Measurements from ENCODE around the gene KCTD7. TPM values are rescaled to one million over a fixed set of nuclear protein-coding genes. Genes with fewer than 3 reads are reported as not detected.

Gene KCTD7
- total and polyA plus RNA-seq, 2 of the 13 experiments (the other 11 are each of a cell fraction or from before 2014, with no cell fraction given) = 7.3 to 13.5 TPM

DNA sequence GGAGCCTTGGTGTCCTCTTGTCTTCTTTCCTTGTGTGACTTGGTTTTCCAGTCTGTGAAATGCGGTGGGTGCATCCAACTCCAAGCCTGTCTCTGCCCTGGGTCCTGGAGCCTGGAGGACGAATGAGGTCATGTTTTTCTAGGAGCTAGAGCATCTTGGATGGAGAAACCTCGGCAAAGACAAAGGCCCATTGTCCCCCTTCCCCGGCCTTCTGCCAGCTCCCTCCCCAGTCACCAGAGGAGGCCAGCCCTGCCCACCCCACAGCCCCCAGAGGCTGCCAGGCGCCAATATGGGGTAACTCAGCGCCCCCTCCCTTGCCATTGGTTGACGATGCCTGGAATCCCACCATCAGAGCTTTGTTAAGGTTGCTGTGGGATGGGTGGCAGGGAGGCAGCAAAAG lies 40.4 kb downstream of the KCTD7 start:
- Histone ChIP-seq H3K27me3 (ENCODE audit: control insufficient read depth in 1 of 2, insufficient read depth in 2 of 2, low read length in 2 of 2) (no peaks in the 10 kb centered on the region), H3K4me3 (replicated peaks in 1 of 3; ENCODE audit: insufficient read depth in 1 of 3, low read depth in 2 of 3, low read length in 3 of 3) (no peak overlapping the region), H4K20me1 (ENCODE audit: insufficient read depth, low read length) (no peaks in the 10 kb centered on the region; the same call in 1 of the 2 replicates), H3K4me2 (ENCODE audit: low read depth, low read length) (no peak overlapping the region; the same call in 1 of the 2 replicates), H2AFZ (ENCODE audit: low read length) (no peak overlapping the region), H3K27ac (ENCODE audit: extremely low read length, insufficient read depth, low read length) (peak overlapping the region; percentile 45), H3K79me2 (ENCODE audit: insufficient read depth, low read length) (peaks cover 18% of the 10 kb centered on the region), H3K9ac (ENCODE audit: insufficient read depth, low read depth, low read length) (no peak overlapping the region), H3K9me3 (ENCODE audit: low read length) (no peaks in the 10 kb centered on the region), H3K36me3 (replicated peaks in 1 of 2; ENCODE audit: control insufficient read depth in 1 of 2, insufficient read depth in 2 of 2, low read length in 2 of 2) (peaks cover 0 to 3% of the 10 kb centered on the region in 2 experiments; a peak in 1 of 5 replicates), H3K4me1 (ENCODE audit: insufficient read depth, low read length) (peaks cover 33% of the 10 kb centered on the region)
- 62% methylated on average over 4 of the region's 7 CpGs for WGBS (ENCODE audit: low lambda C conversion rate)
- POLR2A ChIA-PET = interaction anchor here (1.0 to 1.9 kb wide), 6 partner anchors 8 to 71 kb away, joined by 3 to 13 read pairs (median 4); partner anchors contain the start of genes KCTD7 and RABGEF1
- in situ Hi-C loops (cut with HindIII; ENCODE audit: extremely low pct_ligation_motif_present, low pct_unique_long_range_greater_than_20kb) = no loop called here
- TF ChIP-seq LCORL (IDR thresholded peaks at IDR 0.05) (no peak), LCORL (CRISPR knock-in tag; IDR thresholded peaks at IDR 0.05) (no peak), HNRNPL (IDR thresholded peaks at IDR 0.05; ENCODE audit: low read depth, low read length) (0 out of 2 replicates have a peak, but pooled peaks have one; percentile 58)
- TF ChIP-seq, protein P1, sequence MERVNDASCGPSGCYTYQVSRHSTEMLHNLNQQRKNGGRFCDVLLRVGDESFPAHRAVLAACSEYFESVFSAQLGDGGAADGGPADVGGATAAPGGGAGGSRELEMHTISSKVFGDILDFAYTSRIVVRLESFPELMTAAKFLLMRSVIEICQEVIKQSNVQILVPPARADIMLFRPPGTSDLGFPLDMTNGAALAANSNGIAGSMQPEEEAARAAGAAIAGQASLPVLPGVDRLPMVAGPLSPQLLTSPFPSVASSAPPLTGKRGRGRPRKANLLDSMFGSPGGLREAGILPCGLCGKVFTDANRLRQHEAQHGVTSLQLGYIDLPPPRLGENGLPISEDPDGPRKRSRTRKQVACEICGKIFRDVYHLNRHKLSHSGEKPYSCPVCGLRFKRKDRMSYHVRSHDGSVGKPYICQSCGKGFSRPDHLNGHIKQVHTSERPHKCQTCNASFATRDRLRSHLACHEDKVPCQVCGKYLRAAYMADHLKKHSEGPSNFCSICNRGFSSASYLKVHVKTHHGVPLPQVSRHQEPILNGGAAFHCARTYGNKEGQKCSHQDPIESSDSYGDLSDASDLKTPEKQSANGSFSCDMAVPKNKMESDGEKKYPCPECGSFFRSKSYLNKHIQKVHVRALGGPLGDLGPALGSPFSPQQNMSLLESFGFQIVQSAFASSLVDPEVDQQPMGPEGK (CRISPR knock-in tag; IDR thresholded peaks at IDR 0.05) = peak; percentile 68
- TF ChIP-seq, protein P2, sequence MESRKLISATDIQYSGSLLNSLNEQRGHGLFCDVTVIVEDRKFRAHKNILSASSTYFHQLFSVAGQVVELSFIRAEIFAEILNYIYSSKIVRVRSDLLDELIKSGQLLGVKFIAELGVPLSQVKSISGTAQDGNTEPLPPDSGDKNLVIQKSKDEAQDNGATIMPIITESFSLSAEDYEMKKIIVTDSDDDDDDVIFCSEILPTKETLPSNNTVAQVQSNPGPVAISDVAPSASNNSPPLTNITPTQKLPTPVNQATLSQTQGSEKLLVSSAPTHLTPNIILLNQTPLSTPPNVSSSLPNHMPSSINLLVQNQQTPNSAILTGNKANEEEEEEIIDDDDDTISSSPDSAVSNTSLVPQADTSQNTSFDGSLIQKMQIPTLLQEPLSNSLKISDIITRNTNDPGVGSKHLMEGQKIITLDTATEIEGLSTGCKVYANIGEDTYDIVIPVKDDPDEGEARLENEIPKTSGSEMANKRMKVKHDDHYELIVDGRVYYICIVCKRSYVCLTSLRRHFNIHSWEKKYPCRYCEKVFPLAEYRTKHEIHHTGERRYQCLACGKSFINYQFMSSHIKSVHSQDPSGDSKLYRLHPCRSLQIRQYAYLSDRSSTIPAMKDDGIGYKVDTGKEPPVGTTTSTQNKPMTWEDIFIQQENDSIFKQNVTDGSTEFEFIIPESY (CRISPR knock-in tag; IDR thresholded peaks at IDR 0.05) = peak; percentile 77
- no TSS peak for BruUV-seq (replicated peaks)
- intact Hi-C loops (cut with micrococcal nuclease; ENCODE audit: unreplicated experiment) = no loop called here
- CTCF ChIA-PET (ENCODE audit: low intra/inter-chr PET ratio, low total read pairs) = no interaction called here
- peak; percentile 31 for DNase-seq (ENCODE audit: low spot score)
- peak; percentile 19 for ATAC-seq
- FAIRE-seq = no peak

Measured in HepG2 (cell line).